B cell (primary cell): ENCODE measurements around the gene BHLHE23. TPM values are rescaled to one million over a fixed set of nuclear protein-coding genes. Genes with fewer than 3 reads are reported as not detected.

Source experiments
- ATAC-seq: fragments of 200-7000 bp; cut with Tn5 transposase; one replicate; pipeline ENCODE4 v1.10.0; 2021; ENCODE audit warnings: low read depth, mild to moderate bottlenecking, moderate number of reproducible peaks, moderate library complexity
- CTCF ChIA-PET: fragments of 350-600 bp; sonication (Branson Sonifier 250); formaldehyde crosslinking; loops from one replicate; lab custom pipeline; 2021; ENCODE audit warnings: antibody characterized with exemption, inconsistent platforms; lab: Charles Lee
- POLR2A ChIA-PET: fragments of 350-600 bp; sonication (Branson Sonifier 250); formaldehyde crosslinking; loops from one replicate; lab custom pipeline; 2021; ENCODE audit warnings: antibody characterized with exemption; lab: Charles Lee
- DNase-seq: peaks from one replicate; pipeline ENCODE4 v3.0.0; 2013
- H2AFZ ChIP-seq: 2 replicates; pipeline ENCODE4 v1.6.1; 2012; ENCODE audit warnings: mild to moderate bottlenecking, low read depth, low read length; ENCODE audit not compliant: insufficient read depth, poor library complexity, severe bottlenecking
- H3K27ac ChIP-seq, 2 donors: 1 replicate in 1 of 2; 2 replicates in 1 of 2; pipeline ENCODE4 v1.5.1; 2012 to 2013; ENCODE audit warnings: low read length in 2 of 2, mild to moderate bottlenecking in 2 of 2, moderate library complexity in 1 of 2
- H3K27me3 ChIP-seq, 4 experiments: fragments of 200-600 bp in 1 of 4; sonication (generic) in 1 of 4; replicated peaks in 1 of 4; 1 replicate in 2 of 4; 2 replicates in 2 of 4; pipeline versions ENCODE4 v1.6.1 to v1.7.0; 2013 to 2016; ENCODE audit warnings: low read length in 3 of 4, mild to moderate bottlenecking in 2 of 4, mixed read lengths in 1 of 4, moderate library complexity in 1 of 4; ENCODE audit not compliant: insufficient read depth in 4 of 4, control insufficient read depth in 3 of 4; ENCODE audit errors: control extremely low read depth in 1 of 4
- H3K36me3 ChIP-seq, 2 experiments: replicated peaks in 1 of 2; 1 replicate in 1 of 2; 2 replicates in 1 of 2; pipeline versions ENCODE4 v1.6.1 to v1.7.1; 2013; ENCODE audit warnings: low read length in 1 of 2; ENCODE audit not compliant: insufficient read depth in 2 of 2, control insufficient read depth in 1 of 2; ENCODE audit errors: control extremely low read depth in 1 of 2, extremely low read depth in 1 of 2
- H3K4me1 ChIP-seq, 2 donors: fragments of 200-600 bp in 1 of 2; sonication (generic) in 1 of 2; 1 replicate in 1 of 2; 2 replicates in 1 of 2; pipeline versions ENCODE4 v1.5.1 to v1.6.1; 2013 to 2017; ENCODE audit warnings: low read length in 2 of 2; ENCODE audit not compliant: control insufficient read depth in 2 of 2, insufficient read depth in 2 of 2
- H3K4me2 ChIP-seq: replicated peaks from 2 replicates; pipeline ENCODE3; 2012; ENCODE audit warnings: mild to moderate bottlenecking, low read depth, low read length; ENCODE audit not compliant: poor library complexity, severe bottlenecking
- H3K4me3 ChIP-seq, 5 experiments: fragments of 200-600 bp in 1 of 5; sonication (generic) in 1 of 5; 1 replicate in 3 of 5; 2 replicates in 2 of 5; pipeline versions ENCODE4 v1.5.1 to v1.7.0; 2011 to 2016; ENCODE audit warnings: low read length in 4 of 5, mild to moderate bottlenecking in 4 of 5, low read depth in 2 of 5, control low read depth in 1 of 5, moderate library complexity in 1 of 5; ENCODE audit not compliant: insufficient read depth in 1 of 5; ENCODE audit errors: control extremely low read depth in 1 of 5, extremely low read depth in 1 of 5
- H3K79me2 ChIP-seq: fragments of 200-600 bp; sonication (generic); one replicate; pipeline ENCODE4 v1.6.0; 2016; ENCODE audit warnings: low read length; ENCODE audit not compliant: control insufficient read depth, insufficient read depth
- H3K9ac ChIP-seq: fragments of 200-600 bp; sonication (generic); 2 replicates; pipeline ENCODE4 v1.6.1; 2017; ENCODE audit warnings: mild to moderate bottlenecking, low read length, moderate library complexity
- H3K9me3 ChIP-seq, 3 donors: one replicate each; pipeline versions ENCODE4 v1.6.1 to v1.7.1; 2013; ENCODE audit warnings: low read length in 2 of 3; ENCODE audit not compliant: control insufficient read depth in 2 of 3, insufficient read depth in 1 of 3; ENCODE audit errors: control extremely low read depth in 1 of 3
- H4K20me1 ChIP-seq: 2 replicates; pipeline ENCODE4 v1.6.0; 2012; ENCODE audit warnings: mild to moderate bottlenecking, low read length; ENCODE audit not compliant: insufficient read depth, control insufficient read depth, poor library complexity, severe bottlenecking
- H3K27ac Mint-ChIP-seq: one replicate; pipeline ENCODE4 v1.8.0; 2021; ENCODE audit warnings: mixed read lengths
- H3K27me3 Mint-ChIP-seq: one replicate; pipeline ENCODE4 v1.8.0; 2021; ENCODE audit warnings: mixed read lengths
- H3K4me1 Mint-ChIP-seq: one replicate; pipeline ENCODE4 v1.8.0; 2021; ENCODE audit warnings: mixed read lengths
- H3K4me3 Mint-ChIP-seq: one replicate; pipeline ENCODE4 v1.8.0; 2021; ENCODE audit warnings: mixed read lengths
- H3K9me3 Mint-ChIP-seq: one replicate; pipeline ENCODE4 v1.8.0; 2022; ENCODE audit warnings: mixed read lengths; ENCODE audit not compliant: insufficient read depth
- EZH2 ChIP-seq: IDR thresholded peaks from 2 replicates; pipeline ENCODE4 v1.6.1; 2012; ENCODE audit warnings: borderline replicate concordance, low read depth, mild to moderate bottlenecking, moderate library complexity, low read length; ENCODE audit not compliant: insufficient read depth, poor library complexity, severe bottlenecking
- WGBS: methylation state at CpG from one replicate; pipeline ENCODE4 v1.1.5; 2013; ENCODE audit warnings: missing lambda C conversion rate; ENCODE audit not compliant: insufficient coverage; 5-methylcytosine and 5-hydroxymethylcytosine counted together
- intact Hi-C: fragments of 100-400 bp; cut with micrococcal nuclease; formaldehyde crosslinking; loops from one replicate; pipeline ENCODE4 v1.10.0; 2022
- polyA plus RNA-seq: library from polyadenylated mRNA; depleted of rRNA; stranded (reverse); fragments of >200 nt; gene quantifications from 2 replicates; pipeline ENCODE4 v1.2.3, GENCODE V29; 2012
- total RNA-seq, 2 donors: library from RNA; stranded (reverse); fragments of 120-200 nt in 1 of 2; gene quantifications; 1 replicate in 1 of 2; 2 replicates in 1 of 2; pipeline versions ENCODE4 v1.2.3 to v1.2.4, GENCODE V29; 2013 to 2022
- TF ChIP-seq, protein P1 (sequence below): fragments of 200-600 bp; IDR thresholded peaks from one replicate; pipeline ENCODE4 v1.8.0; 2022; ENCODE audit warnings: antibody characterized with exemption, mild to moderate bottlenecking

BHLHE23 gene
- total and polyA plus RNA-seq, 2 donors (not counting 1 experiment from before 2014, with no cell fraction given), result not detected

GRCh38 chr20:62975251-62975760 lies 31.5 kb downstream of the BHLHE23 start:
- TF ChIP-seq, protein P1, sequence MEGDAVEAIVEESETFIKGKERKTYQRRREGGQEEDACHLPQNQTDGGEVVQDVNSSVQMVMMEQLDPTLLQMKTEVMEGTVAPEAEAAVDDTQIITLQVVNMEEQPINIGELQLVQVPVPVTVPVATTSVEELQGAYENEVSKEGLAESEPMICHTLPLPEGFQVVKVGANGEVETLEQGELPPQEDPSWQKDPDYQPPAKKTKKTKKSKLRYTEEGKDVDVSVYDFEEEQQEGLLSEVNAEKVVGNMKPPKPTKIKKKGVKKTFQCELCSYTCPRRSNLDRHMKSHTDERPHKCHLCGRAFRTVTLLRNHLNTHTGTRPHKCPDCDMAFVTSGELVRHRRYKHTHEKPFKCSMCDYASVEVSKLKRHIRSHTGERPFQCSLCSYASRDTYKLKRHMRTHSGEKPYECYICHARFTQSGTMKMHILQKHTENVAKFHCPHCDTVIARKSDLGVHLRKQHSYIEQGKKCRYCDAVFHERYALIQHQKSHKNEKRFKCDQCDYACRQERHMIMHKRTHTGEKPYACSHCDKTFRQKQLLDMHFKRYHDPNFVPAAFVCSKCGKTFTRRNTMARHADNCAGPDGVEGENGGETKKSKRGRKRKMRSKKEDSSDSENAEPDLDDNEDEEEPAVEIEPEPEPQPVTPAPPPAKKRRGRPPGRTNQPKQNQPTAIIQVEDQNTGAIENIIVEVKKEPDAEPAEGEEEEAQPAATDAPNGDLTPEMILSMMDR, result no peak
- TF ChIP-seq EZH2, result no peak
- ChIA-PET POLR2A (interaction anchor here (0.5 to 0.7 kb wide), 2 partner anchors 36 to 1063 kb away, joined by 3 to 5 read pairs; no protein-coding TSS in a partner anchor), CTCF (interaction anchor here (1.1 to 1.4 kb wide), 4 partner anchors 10 to 205 kb away, joined by 3 to 4 read pairs (median 3); no protein-coding TSS in a partner anchor)
- Histone ChIP-seq H3K36me3 (no peaks in the 10 kb centered on the region), H3K79me2 (no peaks in the 10 kb centered on the region), H3K9ac (no peak overlapping the region), H2AFZ (no peak overlapping the region), H3K4me1 (peaks cover 49 to 50% of the 10 kb centered on the region in 2 donors), H3K4me3 (no peak overlapping the region), H3K9me3 (peaks cover 0 to 23% (median 0%) of the 10 kb centered on the region in 3 donors), H3K4me2 (no peak overlapping the region), H4K20me1 (peaks cover 7% of the 10 kb centered on the region), H3K27ac (no peak overlapping the region), H3K27me3 (peaks cover 0 to 93% (median 47%) of the 10 kb centered on the region in 4 experiments)
- Mint-ChIP-seq H3K27ac (no peak overlapping the region), H3K4me1 (peaks cover 54% of the 10 kb centered on the region), H3K4me3 (no peak overlapping the region), H3K27me3 (peaks cover 51% of the 10 kb centered on the region), H3K9me3 (no peaks in the 10 kb centered on the region)
- DNase-seq (no peak), ATAC-seq (no peak)
- intact Hi-C loops, result loop anchor here (5.0 kb wide), 1 partner anchor 853 kb away; the partner anchor contains the start of gene LSM14B
- WGBS, result 86% methylated on average over 10 of the region's 10 CpGs
